Breast epithelium (tissue), 3 donors: Measurements from ENCODE around the gene TAS2R60.
"Not testable (repeated sequence)": the region's sequence is repeated elsewhere in the genome, so short reads cannot be mapped to it uniquely, and the experiment has no call there.

Source experiments
- POLR2A ChIP-seq: fragments of 450-650 bp; IDR thresholded peaks from one replicate; pipeline ENCODE4 v1.6.1; 2016; ENCODE audit warnings: antibody characterized with exemption, mild to moderate bottlenecking, moderate library complexity
- POLR2AphosphoS5 ChIP-seq, 3 donors: sonication (generic); formaldehyde crosslinking; IDR thresholded peaks; one replicate each; pipeline ENCODE4 v1.6.1; 2017; ENCODE audit warnings: antibody characterized with exemption in 3 of 3
- TF ChIP-seq, protein P1 (sequence below), 3 donors: fragments of 450-650 bp; IDR thresholded peaks; one replicate each; pipeline ENCODE4 v1.5.1; 2016 to 2017; ENCODE audit warnings: antibody characterized with exemption in 3 of 3, mild to moderate bottlenecking in 3 of 3, moderate library complexity in 3 of 3

GRCh38 chr7:143402233-143402632, 41.0 kb upstream of the TAS2R60 start:
- TF ChIP-seq, protein P1, sequence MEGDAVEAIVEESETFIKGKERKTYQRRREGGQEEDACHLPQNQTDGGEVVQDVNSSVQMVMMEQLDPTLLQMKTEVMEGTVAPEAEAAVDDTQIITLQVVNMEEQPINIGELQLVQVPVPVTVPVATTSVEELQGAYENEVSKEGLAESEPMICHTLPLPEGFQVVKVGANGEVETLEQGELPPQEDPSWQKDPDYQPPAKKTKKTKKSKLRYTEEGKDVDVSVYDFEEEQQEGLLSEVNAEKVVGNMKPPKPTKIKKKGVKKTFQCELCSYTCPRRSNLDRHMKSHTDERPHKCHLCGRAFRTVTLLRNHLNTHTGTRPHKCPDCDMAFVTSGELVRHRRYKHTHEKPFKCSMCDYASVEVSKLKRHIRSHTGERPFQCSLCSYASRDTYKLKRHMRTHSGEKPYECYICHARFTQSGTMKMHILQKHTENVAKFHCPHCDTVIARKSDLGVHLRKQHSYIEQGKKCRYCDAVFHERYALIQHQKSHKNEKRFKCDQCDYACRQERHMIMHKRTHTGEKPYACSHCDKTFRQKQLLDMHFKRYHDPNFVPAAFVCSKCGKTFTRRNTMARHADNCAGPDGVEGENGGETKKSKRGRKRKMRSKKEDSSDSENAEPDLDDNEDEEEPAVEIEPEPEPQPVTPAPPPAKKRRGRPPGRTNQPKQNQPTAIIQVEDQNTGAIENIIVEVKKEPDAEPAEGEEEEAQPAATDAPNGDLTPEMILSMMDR (IDR thresholded peaks at IDR 0.05): not testable (repeated sequence)
- TF ChIP-seq POLR2A; POLR2AphosphoS5 (IDR thresholded peaks at IDR 0.05): not testable (repeated sequence)
